ENCODE data around the gene KRT37.
A peak's percentile ranks its signal among the peaks of the same experiment; 100 is the strongest.

Gene KRT37

DNA sequence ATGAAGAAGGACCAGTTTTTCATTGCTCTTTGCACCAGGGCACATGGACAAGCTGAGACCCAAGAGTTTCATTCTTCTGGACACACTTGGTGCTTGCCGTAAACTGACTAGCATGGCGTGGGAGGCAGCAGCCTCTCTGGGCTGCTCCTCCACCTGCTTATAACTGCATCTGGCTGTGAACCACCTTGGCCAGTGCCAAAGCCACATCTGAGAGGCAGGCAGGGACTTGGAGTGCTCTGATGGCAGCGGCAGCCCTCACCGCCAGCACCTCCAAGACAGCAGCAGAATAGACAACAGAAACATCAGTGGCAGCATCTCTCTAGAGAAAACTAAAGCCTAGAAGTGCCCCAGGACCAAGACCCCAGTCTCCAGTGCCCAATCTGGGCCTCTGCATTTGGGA lies 4.7 kb downstream of the KRT37 start:
- Histone ChIP-seq H3K9me3 (ENCODE audit: insufficient read depth, low read length) (no peaks in the 10 kb centered on the region), H3K9ac (ENCODE audit: low read length) (no peak overlapping the region), H3K27me3 (ENCODE audit: low read depth, low read length) (no peaks in the 10 kb centered on the region), H3K4me3 (ENCODE audit: low read length) (no peak overlapping the region), H2AFZ (ENCODE audit: low read depth, low read length) (no peak overlapping the region), H3K4me2 (ENCODE audit: low read length) (no peak overlapping the region), H3K79me2 (ENCODE audit: low read length) (no peaks in the 10 kb centered on the region), H3K4me1 (ENCODE audit: low read length) (no peaks in the 10 kb centered on the region), H3K36me3 (replicated peaks; ENCODE audit: low read depth, low read length) (no peaks in the 10 kb centered on the region), H4K20me1 (ENCODE audit: insufficient read depth, low read length) (no peaks in the 10 kb centered on the region), H3K27ac (ENCODE audit: low read length) (no peak overlapping the region)
- TF ChIP-seq EZH2phosphoT487 (IDR thresholded peaks at IDR 0.05; ENCODE audit: low read depth) = no peak
- TF ChIP-seq, protein P1, sequence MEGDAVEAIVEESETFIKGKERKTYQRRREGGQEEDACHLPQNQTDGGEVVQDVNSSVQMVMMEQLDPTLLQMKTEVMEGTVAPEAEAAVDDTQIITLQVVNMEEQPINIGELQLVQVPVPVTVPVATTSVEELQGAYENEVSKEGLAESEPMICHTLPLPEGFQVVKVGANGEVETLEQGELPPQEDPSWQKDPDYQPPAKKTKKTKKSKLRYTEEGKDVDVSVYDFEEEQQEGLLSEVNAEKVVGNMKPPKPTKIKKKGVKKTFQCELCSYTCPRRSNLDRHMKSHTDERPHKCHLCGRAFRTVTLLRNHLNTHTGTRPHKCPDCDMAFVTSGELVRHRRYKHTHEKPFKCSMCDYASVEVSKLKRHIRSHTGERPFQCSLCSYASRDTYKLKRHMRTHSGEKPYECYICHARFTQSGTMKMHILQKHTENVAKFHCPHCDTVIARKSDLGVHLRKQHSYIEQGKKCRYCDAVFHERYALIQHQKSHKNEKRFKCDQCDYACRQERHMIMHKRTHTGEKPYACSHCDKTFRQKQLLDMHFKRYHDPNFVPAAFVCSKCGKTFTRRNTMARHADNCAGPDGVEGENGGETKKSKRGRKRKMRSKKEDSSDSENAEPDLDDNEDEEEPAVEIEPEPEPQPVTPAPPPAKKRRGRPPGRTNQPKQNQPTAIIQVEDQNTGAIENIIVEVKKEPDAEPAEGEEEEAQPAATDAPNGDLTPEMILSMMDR (IDR thresholded peaks at IDR 0.05; ENCODE audit: low read depth, low read length) = no peak

DNA sequence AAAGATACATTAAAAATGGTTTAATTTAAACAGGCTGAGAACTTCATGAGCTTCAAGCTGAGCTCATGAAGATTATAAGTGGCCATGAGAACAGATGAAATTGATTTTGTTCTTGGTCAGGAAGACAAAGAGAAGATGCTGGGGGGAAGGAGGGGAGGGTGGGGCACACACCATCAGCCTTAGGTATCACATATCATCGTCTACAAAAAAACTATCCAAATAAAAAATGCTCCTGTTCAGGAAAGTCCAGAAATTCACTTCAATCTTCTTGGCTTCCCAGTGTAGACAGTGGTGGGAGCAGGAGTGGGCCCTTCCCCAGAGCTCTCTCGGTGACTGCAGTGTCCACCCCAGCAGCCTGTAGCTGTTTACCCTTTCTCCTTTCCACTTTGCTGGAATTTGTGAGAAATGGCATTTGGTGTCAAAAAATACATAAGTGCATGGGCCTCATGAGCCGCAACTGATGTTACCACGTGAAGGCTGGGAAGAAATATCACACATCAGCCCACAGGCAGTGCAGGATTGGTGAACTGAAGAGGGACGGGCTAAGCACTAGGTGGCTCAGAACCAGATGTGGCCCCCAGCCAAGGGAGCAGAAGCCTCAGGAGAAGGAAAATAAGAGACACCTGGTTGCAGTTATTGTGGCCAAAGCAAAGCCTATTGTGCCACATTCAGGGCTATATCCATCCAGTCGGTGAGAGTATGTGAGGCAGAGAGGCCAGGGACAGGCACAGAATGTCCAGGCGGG lies 6.1 kb downstream of the KRT37 start:
- Histone ChIP-seq H3K27ac (ENCODE audit: low read length) (no peak overlapping the region), H4K20me1 (ENCODE audit: insufficient read depth, low read length) (no peaks in the 10 kb centered on the region), H3K79me2 (ENCODE audit: low read length) (no peaks in the 10 kb centered on the region), H3K27me3 (ENCODE audit: low read depth, low read length) (peaks cover 12% of the 10 kb centered on the region), H3K36me3 (replicated peaks; ENCODE audit: low read depth, low read length) (no peaks in the 10 kb centered on the region), H2AFZ (ENCODE audit: low read depth, low read length) (no peak overlapping the region), H3K4me1 (ENCODE audit: low read length) (no peaks in the 10 kb centered on the region), H3K4me3 (ENCODE audit: low read length) (no peak overlapping the region), H3K4me2 (ENCODE audit: low read length) (no peak overlapping the region), H3K9ac (ENCODE audit: low read length) (no peak overlapping the region), H3K9me3 (ENCODE audit: insufficient read depth, low read length) (no peaks in the 10 kb centered on the region)
- TF ChIP-seq, protein P1 (IDR thresholded peaks at IDR 0.05; ENCODE audit: low read depth, low read length) = no peak
- TF ChIP-seq EZH2phosphoT487 (IDR thresholded peaks at IDR 0.05; ENCODE audit: low read depth) = no peak

DNA sequence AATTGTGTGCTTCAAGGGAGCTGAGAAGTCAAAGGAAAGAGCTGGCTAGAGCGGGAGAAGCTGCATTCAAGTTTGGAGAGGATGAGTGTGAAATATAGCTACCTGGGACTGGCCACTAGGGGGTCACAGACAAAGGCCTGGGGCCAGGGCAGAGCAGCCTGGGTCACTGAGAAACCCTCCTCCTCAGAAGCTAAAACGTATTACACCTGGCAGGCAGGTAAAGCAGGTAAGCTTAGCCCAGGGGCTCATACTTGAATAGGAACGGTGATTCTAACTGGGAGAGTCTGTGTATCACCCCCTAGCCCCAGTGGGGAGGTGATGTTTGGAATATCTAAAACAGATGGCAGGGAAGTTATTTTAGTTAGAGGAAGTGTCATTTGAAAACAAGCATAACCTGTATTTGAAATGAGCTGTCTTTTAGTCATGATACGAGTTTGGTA lies 6.8 kb downstream of the KRT37 start:
- Histone ChIP-seq H3K27ac (ENCODE audit: low read length) (no peak overlapping the region), H3K27me3 (ENCODE audit: low read depth, low read length) (peaks cover 15% of the 10 kb centered on the region), H2AFZ (ENCODE audit: low read depth, low read length) (no peak overlapping the region)

DNA sequence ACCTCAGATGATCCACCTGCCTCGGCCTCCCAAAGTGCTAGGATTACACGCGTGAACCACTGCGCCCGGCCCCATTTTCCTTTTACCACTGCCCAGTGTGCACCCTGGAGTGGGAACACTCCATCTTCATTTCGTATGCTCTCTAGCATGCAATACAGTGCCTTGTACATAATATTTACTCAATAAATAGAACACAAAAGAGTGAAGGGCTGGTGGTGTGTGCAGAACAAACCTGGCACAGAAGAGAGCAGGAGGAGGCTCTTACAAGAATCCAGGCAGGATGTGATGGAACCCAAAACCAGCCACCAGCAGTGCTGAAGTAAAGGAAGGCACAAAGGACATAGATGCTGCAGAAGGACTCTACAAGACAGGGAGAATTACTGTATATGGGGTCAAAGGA lies 7.3 kb downstream of the KRT37 start:
- Histone ChIP-seq H3K4me2 (ENCODE audit: low read length) (no peak overlapping the region), H2AFZ (ENCODE audit: low read depth, low read length) (no peak overlapping the region), H3K9ac (ENCODE audit: low read length) (no peak overlapping the region), H3K36me3 (replicated peaks; ENCODE audit: low read depth, low read length) (no peaks in the 10 kb centered on the region), H3K27me3 (ENCODE audit: low read depth, low read length) (peaks cover 15% of the 10 kb centered on the region), H3K4me1 (ENCODE audit: low read length) (no peaks in the 10 kb centered on the region), H3K27ac (ENCODE audit: low read length) (no peak overlapping the region), H4K20me1 (ENCODE audit: insufficient read depth, low read length) (no peaks in the 10 kb centered on the region), H3K9me3 (ENCODE audit: insufficient read depth, low read length) (no peaks in the 10 kb centered on the region), H3K79me2 (ENCODE audit: low read length) (no peaks in the 10 kb centered on the region), H3K4me3 (ENCODE audit: low read length) (no peak overlapping the region)
- TF ChIP-seq EZH2phosphoT487 (IDR thresholded peaks at IDR 0.05; ENCODE audit: low read depth) = no peak
- TF ChIP-seq, protein P1 (IDR thresholded peaks at IDR 0.05; ENCODE audit: low read depth, low read length) = no peak

More for the DNA sequence above, 6.8 kb downstream of the KRT37 start:
- Histone ChIP-seq H3K4me3 (ENCODE audit: low read length) (no peak overlapping the region), H4K20me1 (ENCODE audit: insufficient read depth, low read length) (no peaks in the 10 kb centered on the region), H3K9me3 (ENCODE audit: insufficient read depth, low read length) (no peaks in the 10 kb centered on the region), H3K9ac (ENCODE audit: low read length) (no peak overlapping the region), H3K4me2 (ENCODE audit: low read length) (no peak overlapping the region), H3K4me1 (ENCODE audit: low read length) (no peaks in the 10 kb centered on the region), H3K79me2 (ENCODE audit: low read length) (no peaks in the 10 kb centered on the region), H3K36me3 (replicated peaks; ENCODE audit: low read depth, low read length) (no peaks in the 10 kb centered on the region)
- no peak for TF ChIP-seq EZH2phosphoT487 (IDR thresholded peaks at IDR 0.05; ENCODE audit: low read depth)
- TF ChIP-seq, protein P1 (IDR thresholded peaks at IDR 0.05; ENCODE audit: low read depth, low read length) = peak; percentile 43

Measured in OCI-LY3 (cell line).